Left lung (tissue), 14 donors: ENCODE data around the gene OR10A7. TPM values are rescaled to one million over a fixed set of nuclear protein-coding genes. Genes with fewer than 3 reads are reported as not detected.
"Not testable (repeated sequence)": the region's sequence is repeated elsewhere in the genome, so short reads cannot be mapped to it uniquely, and the experiment has no call there.

ENCODE experiments used
- ATAC-seq: fragments of 200-7000 bp; cut with Tn5 transposase; one replicate; pipeline ENCODE4 v1.9.1; 2020; ENCODE audit warnings: moderate library complexity
- DNase-seq, 4 donors: peaks; one replicate each; pipeline ENCODE4 v3.0.0-alpha.2; 2013 to 2020
- H3K27ac ChIP-seq, 2 donors: fragments of 200-600 bp; sonication (generic) in 1 of 2; one replicate each; pipeline versions ENCODE4 v1.5.0 to v1.8.0; 2020 to 2021
- H3K27me3 ChIP-seq, 2 donors: fragments of 200-600 bp; sonication (generic) in 1 of 2; one replicate each; pipeline versions ENCODE4 v1.5.0 to v1.8.0; 2020 to 2021
- H3K36me3 ChIP-seq, 2 donors: fragments of 200-600 bp; sonication (generic) in 1 of 2; one replicate each; pipeline versions ENCODE4 v1.5.0 to v1.8.0; 2020 to 2021
- H3K4me1 ChIP-seq, 2 donors: fragments of 200-600 bp; one replicate each; pipeline ENCODE4 v1.8.0; 2021
- H3K4me3 ChIP-seq, 2 donors: fragments of 200-600 bp; sonication (generic) in 1 of 2; one replicate each; pipeline versions ENCODE4 v1.5.0 to v1.8.0; 2020 to 2021; ENCODE audit warnings: mild to moderate bottlenecking in 1 of 2
- H3K9me3 ChIP-seq, 2 donors: fragments of 200-600 bp; sonication (generic) in 1 of 2; one replicate each; pipeline versions ENCODE4 v1.5.0 to v1.8.0; 2020 to 2021
- CTCF ChIP-seq, 2 donors: fragments of 200-600 bp; sonication (generic) in 1 of 2; IDR thresholded peaks; one replicate each; pipeline versions ENCODE4 v1.5.0 to v1.8.0; 2021; ENCODE audit warnings: antibody characterized with exemption in 2 of 2
- intact Hi-C, 2 donors: fragments of 100-400 bp; cut with DNase I; formaldehyde crosslinking; loops; one replicate each; pipeline versions ENCODE4 v1.11.2 to v1.14.2; 2022
- long read RNA-seq, 12 donors: library from polyadenylated mRNA in 2 of 12; unstranded in 2 of 12; transcript quantifications; one replicate each; pipeline ENCODE4 v2.0.0 and lab custom pipeline, GENCODE V29; 2019 to 2026
- polyA plus RNA-seq, 6 donors: library from polyadenylated mRNA; unstranded; fragments of 120-200 nt; gene quantifications; one replicate each; pipeline ENCODE4 v1.2.1, GENCODE V29; 2013; ENCODE audit not compliant: insufficient read length in 6 of 6
- total RNA-seq, 2 donors: library from RNA; stranded (reverse); fragmentation: NEBNext Ultra II Directional; extraction: Animal tissue kit (Norgen Biotek cat#: 25700); gene quantifications; one replicate each; pipeline ENCODE4 v1.2.1, GENCODE V29; 2021
- donor health status: DM: no; HTN: yes; CAD: no.
- donor health status: DM: no; HTN: no; CAD: no.

The OR10A7 gene
- not detected for total RNA-seq
- not detected for polyA plus RNA-seq
- long read RNA-seq, donor 1 = 0 reads
- long read RNA-seq, donor 2 = 0 reads
- long read RNA-seq, donor 3 = 0 reads
- long read RNA-seq, donor 4 = 0 reads
- long read RNA-seq, donor 5 = 0 reads
- long read RNA-seq, donor 6 = 0 reads
- long read RNA-seq, donor 7 = 0 reads
- long read RNA-seq, donor 8 = 0 reads
- long read RNA-seq, donor 9 = 0 reads
- long read RNA-seq, donor 10 = 0 reads
- long read RNA-seq, donor 11 = 0 reads
- long read RNA-seq, donor 12 = 0 reads

- H3K27ac ChIP-seq = no peak within 1 kb of the TSS
- no peaks in the 10 kb centered on the region for H3K9me3 ChIP-seq
- no peaks in the 10 kb centered on the region for H3K36me3 ChIP-seq
- TF ChIP-seq CTCF (IDR thresholded peaks at IDR 0.05) = no peak
- H3K4me3 ChIP-seq = no peak within 1 kb of the TSS
- no peak for DNase-seq
- ATAC-seq = no peak
- no peaks in the 10 kb centered on the region for H3K4me1 ChIP-seq
- H3K27me3 ChIP-seq = no peaks in the 10 kb centered on the region
- intact Hi-C loops = no loop called here
Measured at GRCh38 chr12:55220725-55221124, at the start of gene OR10A7. Gene OR10A7 (plus strand): TSS chr12:55221025. CDS start chr12:55221025, 0 bp downstream.

- H3K9me3 ChIP-seq = no peaks in the 10 kb centered on the region
- no peaks in the 10 kb centered on the region for H3K27me3 ChIP-seq
- ATAC-seq (no peak), DNase-seq (no peak)
- H3K4me3 ChIP-seq = no peak overlapping the region
- no peak overlapping the region for H3K27ac ChIP-seq
- H3K36me3 ChIP-seq = no peaks in the 10 kb centered on the region
- intact Hi-C loops = no loop called here
- no peak for TF ChIP-seq CTCF (IDR thresholded peaks at IDR 0.05)
- H3K4me1 ChIP-seq = no peaks in the 10 kb centered on the region
Measured at GRCh38 chr12:55171445-55171844, 49.4 kb upstream of the OR10A7 start.

- intact Hi-C loops, DNase-seq, H3K27me3 ChIP-seq: not testable (repeated sequence)
Measured at GRCh38 chr12:55171846-55172245, 49.0 kb upstream of the OR10A7 start.

GRCh38 chr12:55172686-55173085, 48.1 kb upstream of the OR10A7 start:
- no peak for TF ChIP-seq CTCF (IDR thresholded peaks at IDR 0.05)
- intact Hi-C loops = no loop called here
- DNase-seq = no peak
- Histone ChIP-seq H3K4me1 (no peaks in the 10 kb centered on the region), H3K36me3 (no peaks in the 10 kb centered on the region), H3K27me3 (no peaks in the 10 kb centered on the region), H3K4me3 (no peak overlapping the region), H3K27ac (no peak overlapping the region), H3K9me3 (no peaks in the 10 kb centered on the region)
- ATAC-seq = no peak

More at GRCh38 chr12:55171846-55172245, 49.0 kb upstream of the OR10A7 start:
- not testable (repeated sequence) for H3K36me3 ChIP-seq, H3K4me1 ChIP-seq, ATAC-seq, H3K4me3 ChIP-seq, H3K9me3 ChIP-seq, H3K27ac ChIP-seq

- H3K36me3 ChIP-seq = no peaks in the 10 kb centered on the region
- no peak overlapping the region for H3K4me3 ChIP-seq
- no peak for ATAC-seq
- H3K9me3 ChIP-seq = no peaks in the 10 kb centered on the region
- TF ChIP-seq CTCF (IDR thresholded peaks at IDR 0.05) = no peak
- intact Hi-C loops = no loop called here
- H3K27me3 ChIP-seq = no peaks in the 10 kb centered on the region
- H3K27ac ChIP-seq = no peak overlapping the region
- DNase-seq = no peak
- no peaks in the 10 kb centered on the region for H3K4me1 ChIP-seq
Measured at GRCh38 chr12:55173456-55173855, 47.4 kb upstream of the OR10A7 start.

GRCh38 chr12:55188573-55188972, 32.3 kb upstream of the OR10A7 start:
- no peak for DNase-seq
- Histone ChIP-seq H3K4me3 (no peak overlapping the region), H3K27ac (no peak overlapping the region), H3K9me3 (no peaks in the 10 kb centered on the region), H3K4me1 (no peaks in the 10 kb centered on the region), H3K27me3 (peaks cover 0 to 10% of the 10 kb centered on the region in 2 donors), H3K36me3 (no peaks in the 10 kb centered on the region)
- ATAC-seq = no peak
- no peak for TF ChIP-seq CTCF (IDR thresholded peaks at IDR 0.05)
- intact Hi-C loops = no loop called here
